MM.1S (cell line): ENCODE data around the gene LIMS1.

Experiments
- CTCF ChIP-seq: fragments of 300-600 bp; sonication (generic); IDR thresholded peaks from 2 replicates; pipeline ENCODE4 v1.5.1; 2016; ENCODE audit warnings: antibody characterized with exemption, low read length, mixed read lengths
- EZH2 ChIP-seq: fragments of 300-600 bp; sonication (generic); optimal IDR thresholded peaks from 2 replicates; pipeline ENCODE3; 2017; ENCODE audit warnings: low read depth, mild to moderate bottlenecking, antibody characterized with exemption, low read length, mixed read lengths
- EZH2phosphoT487 ChIP-seq: fragments of 300-600 bp; sonication (generic); IDR thresholded peaks from 2 replicates; pipeline ENCODE4 v1.6.1; 2018; ENCODE audit warnings: antibody characterized with exemption, low read length

- no peak for TF ChIP-seq CTCF
- TF ChIP-seq EZH2 = no peak
- TF ChIP-seq EZH2phosphoT487 = no peak
Observed at GRCh38 chr2:108632332-108633160, 98.3 kb downstream of the LIMS1 start.
